A549 treated with Hydrocortisone at 1 μM for 4 hours (cell line): ENCODE measurements around the gene ACTR10. TPM values are rescaled to one million over a fixed set of nuclear protein-coding genes. Genes with fewer than 3 reads are reported as not detected.

Experiments
- total RNA-seq: library from RNA; stranded (reverse); fragments of 200-300 nt; extraction: Qiagen RNA extraction; gene quantifications from 5 replicates; pipeline ENCODE4 v1.2.3, GENCODE V29; 2022

The ACTR10 gene
- 43.0 to 50.9 TPM (median 48.3 TPM) in 5 replicates for total RNA-seq

DNA sequence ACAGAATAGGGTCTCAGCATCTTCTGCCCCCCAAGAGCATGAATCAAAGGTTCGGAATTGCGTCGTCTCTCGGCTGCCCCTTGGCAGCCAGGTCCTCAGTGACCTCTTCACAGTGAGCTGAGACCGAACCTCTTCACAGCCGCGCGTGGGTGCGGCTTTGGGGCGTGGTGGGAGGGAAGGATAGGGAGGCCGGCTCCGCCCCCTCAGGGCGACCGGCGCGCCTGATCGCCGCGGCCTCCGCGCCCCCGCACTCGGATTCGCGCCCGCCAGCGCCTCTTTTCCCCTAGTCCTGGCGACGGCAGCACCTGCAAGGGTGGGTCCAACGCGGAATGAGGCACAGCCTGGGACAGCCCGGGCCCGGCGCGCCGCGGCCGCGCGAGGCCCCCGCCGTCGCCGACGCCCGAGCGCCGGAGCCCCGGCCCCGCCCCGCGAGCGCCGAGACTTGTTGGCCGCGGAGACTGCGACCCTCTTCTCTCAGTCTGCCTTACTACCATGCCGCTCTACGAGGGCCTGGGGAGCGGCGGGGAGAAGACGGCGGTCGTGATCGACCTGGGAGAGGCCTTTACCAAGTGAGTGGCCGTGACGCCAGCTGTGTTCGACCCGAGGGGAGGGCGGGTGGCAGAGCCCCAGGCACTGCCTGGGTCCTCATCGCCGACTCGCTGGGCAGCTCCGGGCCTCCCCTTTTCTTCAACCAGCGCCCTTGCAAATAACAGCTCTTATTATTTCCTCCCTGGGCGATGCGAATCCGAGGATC, at the start of gene ACTR10:
Gene ACTR10 (plus strand): TSS at position 424 of the 754 bp plus-strand sequence. CDS start 69 bp downstream, at position 493.

DNA sequence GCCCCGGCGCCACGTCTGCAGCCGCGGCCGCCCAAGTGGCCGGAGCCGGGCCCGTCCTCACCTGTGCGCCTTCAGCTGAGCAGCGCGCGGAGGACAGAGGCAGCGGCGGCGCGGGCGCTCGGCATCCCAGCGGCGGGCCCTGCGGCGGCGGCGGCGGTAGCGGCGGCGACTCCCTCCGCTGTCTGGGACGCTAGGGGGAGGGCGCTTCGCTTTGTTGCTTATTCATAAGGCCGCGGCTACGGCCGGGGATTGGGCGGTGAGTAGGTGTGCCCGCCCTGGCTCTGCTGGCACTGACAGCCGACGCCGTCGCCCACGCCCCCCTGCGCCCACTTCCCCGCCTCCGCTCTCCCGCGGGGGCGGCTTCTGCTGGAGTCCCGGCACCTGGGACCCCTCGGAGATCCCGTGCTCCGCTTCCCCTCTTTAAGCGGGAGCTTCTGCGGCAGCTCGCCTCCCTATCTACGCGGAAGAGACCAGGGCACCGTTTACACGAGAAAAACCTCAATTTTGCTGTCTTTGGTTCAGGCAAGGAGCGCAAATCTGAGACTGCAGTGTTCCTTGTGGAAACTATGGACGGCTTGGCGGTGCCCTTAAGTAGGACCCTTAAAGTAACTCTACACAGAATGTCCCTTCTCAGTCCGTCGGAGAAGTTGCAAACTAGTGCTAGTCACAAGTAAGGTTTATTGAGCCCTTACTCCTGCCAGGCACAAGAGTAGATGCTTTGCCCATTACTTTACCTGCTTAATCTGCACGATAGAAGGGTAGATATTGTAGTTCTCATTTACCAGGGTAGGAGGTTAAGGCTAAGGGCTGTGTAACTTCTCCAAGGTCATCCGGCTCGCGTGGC, 47.7 kb upstream of the ACTR10 start, which contains the start of gene ARMH4:
Gene ARMH4 (minus strand): TSS at position 200 of the 844 bp plus-strand sequence. CDS start 12,855 bp downstream, outside the sequence.

DNA sequence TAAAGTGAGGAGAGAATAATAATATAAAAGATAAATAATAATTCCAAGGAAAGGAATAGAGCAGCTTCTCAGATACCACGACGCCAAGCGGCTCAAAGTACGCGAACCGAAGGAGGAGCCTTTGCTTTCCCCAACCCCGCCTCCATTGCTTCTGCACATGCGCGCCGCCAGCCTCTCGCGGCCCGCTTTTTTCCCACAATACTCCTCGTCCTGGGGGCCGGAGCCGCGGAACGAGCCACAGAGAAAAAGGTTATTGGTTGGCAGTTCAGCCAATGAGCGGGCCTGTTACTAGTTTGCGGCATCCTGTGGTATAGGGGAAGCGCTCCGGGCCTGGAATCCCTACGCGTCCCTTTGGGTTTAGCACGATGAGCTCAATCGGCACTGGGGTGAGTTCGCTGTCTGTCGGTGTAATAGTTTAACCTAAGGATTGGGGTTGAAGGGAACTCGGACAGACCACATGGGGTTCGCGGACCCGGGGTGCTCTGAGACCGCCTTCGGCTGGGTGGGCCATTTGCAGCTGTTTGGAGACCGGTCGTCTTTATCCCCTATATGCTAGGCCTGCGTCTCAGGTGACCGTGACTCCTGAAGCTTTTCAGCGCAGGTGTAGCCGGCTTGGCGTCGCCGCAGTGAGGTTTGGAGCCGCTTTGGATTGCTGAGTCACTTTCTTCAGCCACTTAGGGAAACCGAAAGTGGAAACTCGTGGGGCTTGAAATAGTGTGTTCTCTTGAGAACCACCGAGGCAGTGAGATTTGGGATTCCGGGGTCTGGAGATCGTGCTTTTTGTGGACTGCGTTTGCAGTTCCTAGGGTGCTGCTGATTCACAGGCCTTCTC, 44.8 kb downstream of the ACTR10 start, which contains the start of gene PSMA3:
Gene PSMA3 (plus strand): TSS at position 288 of the 832 bp plus-strand sequence. CDS start 78 bp downstream, at position 366.

Other genes starting within 250 kb of the ACTR10 start
- 0.42 to 1.3 TPM (median 0.74 TPM) in 5 replicates for gene ARMH4, start 47.9 kb upstream of the ACTR10 start, total RNA-seq
- gene PSMA3, start 44.7 kb downstream of the ACTR10 start, total RNA-seq = 186 to 234 TPM (median 195 TPM) in 5 replicates
- gene ARID4A, start 98.4 kb downstream of the ACTR10 start, total RNA-seq = 3.8 to 6.3 TPM (median 4.6 TPM) in 5 replicates
- 0.20 TPM in 1 of 5 replicates, not detected in the others for gene TOMM20L, start 195.8 kb downstream of the ACTR10 start, total RNA-seq
- 69.5 to 83.1 TPM (median 73.7 TPM) in 5 replicates for gene TIMM9, start 227.4 kb downstream of the ACTR10 start, total RNA-seq
- gene KIAA0586, start 227.6 kb downstream of the ACTR10 start, total RNA-seq = 5.0 to 10.4 TPM (median 7.7 TPM) in 5 replicates